Esophagus muscularis mucosa (tissue), 4 donors: ENCODE measurements around the gene IL12RB1. TPM values are rescaled to one million over a fixed set of nuclear protein-coding genes. Genes with fewer than 3 reads are reported as not detected.

Experiments used
- DNase-seq: peaks from one replicate; pipeline ENCODE4 v3.0.0-alpha.2; 2017; ENCODE audit errors: extremely low spot score
- H3K27ac ChIP-seq, 4 donors: fragments of 200-600 bp; sonication (generic); replicated peaks in 1 of 4; 1 replicate in 3 of 4; 2 replicates in 1 of 4; pipeline ENCODE4 v1.5.1; 2016 to 2019; ENCODE audit warnings: mild to moderate bottlenecking in 1 of 4
- H3K27me3 ChIP-seq, 4 donors: fragments of 200-600 bp; sonication (generic); one replicate each; pipeline versions ENCODE4 v1.5.1 to v1.6.0; 2016 to 2019
- H3K36me3 ChIP-seq, 4 donors: fragments of 200-600 bp; sonication (generic); one replicate each; pipeline ENCODE4 v1.5.1; 2016 to 2019
- H3K4me1 ChIP-seq, 4 donors: fragments of 200-600 bp; sonication (generic); one replicate each; pipeline ENCODE4 v1.5.1; 2016 to 2019
- H3K4me3 ChIP-seq, 4 donors: fragments of 200-600 bp; sonication (generic); 1 replicate in 2 of 4; 2 replicates in 2 of 4; pipeline ENCODE4 v1.5.1; 2016 to 2019; ENCODE audit warnings: mild to moderate bottlenecking in 4 of 4, moderate library complexity in 1 of 4
- H3K9me3 ChIP-seq, 4 donors: fragments of 200-600 bp; sonication (generic); 1 replicate in 3 of 4; 2 replicates in 1 of 4; pipeline ENCODE4 v1.5.1; 2016 to 2019
- EP300 ChIP-seq: sonication (generic); formaldehyde crosslinking; IDR thresholded peaks from one replicate; pipeline ENCODE4 v1.6.1; 2017; ENCODE audit warnings: antibody characterized with exemption
- POLR2A ChIP-seq: fragments of 450-650 bp; IDR thresholded peaks from one replicate; pipeline ENCODE4 v1.6.1; 2017; ENCODE audit warnings: antibody characterized with exemption, moderate library complexity, mild to moderate bottlenecking, low read depth
- POLR2AphosphoS5 ChIP-seq, 2 donors: sonication (generic); formaldehyde crosslinking; IDR thresholded peaks; one replicate each; pipeline ENCODE4 v1.6.1; 2017; ENCODE audit warnings: antibody characterized with exemption in 2 of 2
- WGBS: methylation state at CpG from one replicate; pipeline ENCODE4 v1.1.5; 2018; 5-methylcytosine and 5-hydroxymethylcytosine counted together
- intact Hi-C: fragments of 100-400 bp; cut with DNase I; formaldehyde crosslinking; loops from one replicate; pipeline ENCODE4 v1.15.1; 2023
- total RNA-seq, 4 donors: library from RNA; depleted of rRNA; stranded (reverse); fragments of >200 nt; gene quantifications; one replicate each; pipeline versions ENCODE4 v1.1.0 to v1.2.1, GENCODE V29; 2016
- TF ChIP-seq, protein P1 (sequence below), 3 experiments: fragments of 200-600 bp in 2 of 3; fragments of 450-650 bp in 1 of 3; sonication (generic) in 2 of 3; IDR thresholded peaks; one replicate each; pipeline ENCODE4 v1.5.1; 2017 to 2019; ENCODE audit warnings: antibody characterized with exemption in 3 of 3, mild to moderate bottlenecking in 2 of 3, moderate library complexity in 1 of 3

IL12RB1 gene
- total RNA-seq, 4 donors from 2014 or later = 0.42 to 2.0 (median 0.83) TPM

DNA sequence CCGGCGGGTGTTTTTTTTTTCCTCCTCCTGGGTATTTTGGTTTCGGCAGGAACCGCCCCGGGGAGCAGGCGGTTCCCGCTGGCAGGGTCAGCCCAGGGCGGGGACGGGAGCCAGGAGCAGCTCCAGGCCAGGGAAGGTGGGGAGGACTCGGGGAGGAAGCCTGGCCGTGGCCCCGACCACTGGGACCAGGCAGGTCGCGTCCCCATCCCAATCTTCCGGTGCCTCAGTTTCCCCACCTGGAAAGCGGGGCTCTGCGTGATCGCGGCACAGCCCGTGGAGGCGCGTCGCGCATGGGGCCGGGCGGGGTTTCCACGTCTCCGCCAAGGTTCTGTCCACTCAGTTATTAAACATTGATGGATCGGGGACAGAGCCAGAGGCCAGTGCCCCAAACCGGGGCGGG is 34.8 kb downstream of the IL12RB1 start:
- H3K27ac ChIP-seq = peak overlapping the region; percentile 55 to 80 (median 76)
- intact Hi-C loops = no loop called here
- H3K4me3 ChIP-seq = peak overlapping the region; percentile 23 to 48 (median 40)
- H3K9me3 ChIP-seq = no peaks in the 10 kb centered on the region
- WGBS = 0% methylated on average over 4 of the region's 31 CpGs
- no peaks in the 10 kb centered on the region for H3K36me3 ChIP-seq
- H3K4me1 ChIP-seq = peaks cover 34 to 55% (median 52%) of the 10 kb centered on the region in 4 donors
- no peaks in the 10 kb centered on the region for H3K27me3 ChIP-seq
- TF ChIP-seq POLR2A = no peak
- TF ChIP-seq POLR2AphosphoS5 (IDR thresholded peaks at IDR 0.05) = peak; percentile 7 to 20
- no peak for DNase-seq

DNA sequence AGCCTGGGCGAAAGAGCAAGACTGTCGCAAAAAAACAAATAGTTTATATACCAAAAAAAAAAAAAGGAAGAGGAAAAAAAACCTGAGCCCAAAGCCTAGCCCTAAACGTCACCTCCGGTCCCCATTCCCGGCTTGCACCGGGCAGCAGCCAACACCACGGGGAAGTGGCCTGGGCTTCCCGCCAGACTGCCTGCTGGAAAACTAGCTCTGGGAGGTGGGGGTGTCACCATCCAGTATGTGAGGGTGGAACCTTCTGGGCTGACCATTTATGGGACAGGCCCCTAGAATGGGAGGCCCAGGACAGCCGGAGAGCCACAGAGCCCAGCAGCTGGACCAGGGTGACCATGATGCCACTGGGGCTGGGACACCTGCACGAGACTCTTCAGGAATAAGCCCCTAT is 37.3 kb downstream of the IL12RB1 start:
- H3K9me3 ChIP-seq = no peaks in the 10 kb centered on the region
- H3K36me3 ChIP-seq = no peaks in the 10 kb centered on the region
- no peak overlapping the region for H3K4me3 ChIP-seq
- H3K27ac ChIP-seq = peak overlapping the region; percentile 77 to 82 (median 78)
- H3K27me3 ChIP-seq = no peaks in the 10 kb centered on the region
- 52% methylated on average over 10 of the region's 10 CpGs for WGBS
- intact Hi-C loops = no loop called here
- no peak for DNase-seq
- TF ChIP-seq POLR2AphosphoS5 (IDR thresholded peaks at IDR 0.05) (peak; percentile 64 to 95), POLR2A (no peak)
- H3K4me1 ChIP-seq = peaks cover 44 to 74% (median 66%) of the 10 kb centered on the region in 4 donors

DNA sequence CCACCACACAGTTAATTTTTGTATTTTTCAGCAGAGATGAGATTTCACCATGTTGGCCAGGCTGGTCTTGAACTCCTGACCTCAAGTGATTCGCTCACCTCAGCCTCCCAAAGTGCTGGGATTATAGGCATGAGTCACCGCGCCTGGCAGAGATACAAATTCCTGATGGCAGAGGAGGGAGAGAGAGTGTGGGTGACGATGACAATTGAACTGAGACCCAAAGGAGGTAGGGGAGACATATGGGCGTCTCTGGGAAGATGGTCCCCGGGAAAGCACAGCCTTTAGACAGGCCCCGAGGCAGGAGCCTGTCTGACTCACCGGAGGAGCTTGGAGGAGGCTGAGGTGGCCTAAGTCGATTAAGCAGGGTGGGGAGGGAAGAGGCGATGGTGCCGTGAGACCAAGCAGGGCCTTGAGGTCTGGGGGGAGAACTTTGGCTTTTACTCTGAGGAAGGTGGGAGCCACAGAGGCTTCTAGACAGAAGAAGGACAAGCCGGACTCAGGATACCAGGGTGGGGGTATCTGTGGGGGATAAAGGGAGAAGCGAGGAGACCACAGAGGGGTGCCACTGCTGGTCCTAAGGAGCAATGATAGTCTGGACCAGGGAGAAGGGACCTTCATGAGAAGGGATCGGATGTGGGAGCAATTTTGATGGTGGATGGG is 40.5 kb downstream of the IL12RB1 start:
- TF ChIP-seq EP300 = no peak
- no peak for TF ChIP-seq POLR2AphosphoS5 (IDR thresholded peaks at IDR 0.05)
- no peak for TF ChIP-seq POLR2A
- TF ChIP-seq, protein P1, sequence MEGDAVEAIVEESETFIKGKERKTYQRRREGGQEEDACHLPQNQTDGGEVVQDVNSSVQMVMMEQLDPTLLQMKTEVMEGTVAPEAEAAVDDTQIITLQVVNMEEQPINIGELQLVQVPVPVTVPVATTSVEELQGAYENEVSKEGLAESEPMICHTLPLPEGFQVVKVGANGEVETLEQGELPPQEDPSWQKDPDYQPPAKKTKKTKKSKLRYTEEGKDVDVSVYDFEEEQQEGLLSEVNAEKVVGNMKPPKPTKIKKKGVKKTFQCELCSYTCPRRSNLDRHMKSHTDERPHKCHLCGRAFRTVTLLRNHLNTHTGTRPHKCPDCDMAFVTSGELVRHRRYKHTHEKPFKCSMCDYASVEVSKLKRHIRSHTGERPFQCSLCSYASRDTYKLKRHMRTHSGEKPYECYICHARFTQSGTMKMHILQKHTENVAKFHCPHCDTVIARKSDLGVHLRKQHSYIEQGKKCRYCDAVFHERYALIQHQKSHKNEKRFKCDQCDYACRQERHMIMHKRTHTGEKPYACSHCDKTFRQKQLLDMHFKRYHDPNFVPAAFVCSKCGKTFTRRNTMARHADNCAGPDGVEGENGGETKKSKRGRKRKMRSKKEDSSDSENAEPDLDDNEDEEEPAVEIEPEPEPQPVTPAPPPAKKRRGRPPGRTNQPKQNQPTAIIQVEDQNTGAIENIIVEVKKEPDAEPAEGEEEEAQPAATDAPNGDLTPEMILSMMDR (IDR thresholded peaks at IDR 0.05) = no peak
- Histone ChIP-seq H3K4me3 (no peak overlapping the region), H3K27ac (peak overlapping the region; percentile 11 to 69 (median 56)), H3K4me1 (peaks cover 35 to 50% (median 46%) of the 10 kb centered on the region in 4 donors), H3K27me3 (no peaks in the 10 kb centered on the region), H3K9me3 (peaks cover 0 to 2% (median under 1%) of the 10 kb centered on the region in 4 donors), H3K36me3 (no peaks in the 10 kb centered on the region)
- DNase-seq = no peak
- 71% methylated on average over 11 of the region's 14 CpGs for WGBS
- intact Hi-C loops = no loop called here

DNA sequence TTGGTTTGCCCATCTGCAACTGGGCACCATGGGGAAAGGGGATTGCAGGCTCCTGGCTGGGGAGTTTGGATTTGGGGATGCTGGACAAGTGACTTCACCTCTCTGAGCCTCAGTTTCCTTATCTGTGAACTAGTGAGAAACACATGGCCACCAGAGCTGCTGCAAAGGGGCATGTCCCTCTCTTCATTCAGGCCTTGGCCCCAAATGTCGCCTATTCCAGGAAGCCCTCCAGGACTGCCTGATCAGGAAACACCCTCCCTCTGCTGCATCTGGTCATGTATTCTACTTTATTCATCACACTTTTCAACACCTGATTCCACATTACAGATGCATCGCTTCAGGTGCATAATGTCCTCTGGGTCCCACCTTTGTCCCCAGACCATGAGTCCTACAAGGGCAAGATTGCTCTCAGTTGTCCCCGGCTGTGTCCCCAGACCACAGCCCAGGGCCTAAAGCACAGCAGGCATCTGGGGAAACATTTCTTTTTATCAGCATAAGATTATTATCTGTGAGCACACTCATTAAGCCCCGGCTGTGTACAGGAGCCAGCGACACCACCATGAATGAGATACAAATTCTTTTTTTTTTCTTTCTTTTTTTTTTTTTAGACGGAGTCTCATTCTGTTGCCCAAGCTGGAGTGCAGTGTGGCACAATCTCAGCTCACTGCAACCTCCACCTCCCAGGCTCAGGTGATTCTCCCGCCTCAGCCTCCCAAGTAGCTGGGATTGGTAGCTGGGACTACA is 41.3 kb downstream of the IL12RB1 start:
- Histone ChIP-seq H3K27ac (peak overlapping the region; percentile 54 to 69 (median 66)), H3K9me3 (peaks cover 0 to 7% (median 3%) of the 10 kb centered on the region in 4 donors), H3K36me3 (no peaks in the 10 kb centered on the region), H3K4me1 (peaks cover 27 to 43% (median 39%) of the 10 kb centered on the region in 4 donors), H3K4me3 (peak overlapping the region; percentile 44 to 59 (median 48)), H3K27me3 (no peaks in the 10 kb centered on the region)
- no peak for TF ChIP-seq POLR2AphosphoS5 (IDR thresholded peaks at IDR 0.05)
- no peak for TF ChIP-seq EP300
- TF ChIP-seq POLR2A = no peak
- TF ChIP-seq, protein P1 (IDR thresholded peaks at IDR 0.05) = no peak
- WGBS = 77% methylated on average over 7 of the region's 7 CpGs
- no peak for DNase-seq
- intact Hi-C loops = no loop called here

DNA sequence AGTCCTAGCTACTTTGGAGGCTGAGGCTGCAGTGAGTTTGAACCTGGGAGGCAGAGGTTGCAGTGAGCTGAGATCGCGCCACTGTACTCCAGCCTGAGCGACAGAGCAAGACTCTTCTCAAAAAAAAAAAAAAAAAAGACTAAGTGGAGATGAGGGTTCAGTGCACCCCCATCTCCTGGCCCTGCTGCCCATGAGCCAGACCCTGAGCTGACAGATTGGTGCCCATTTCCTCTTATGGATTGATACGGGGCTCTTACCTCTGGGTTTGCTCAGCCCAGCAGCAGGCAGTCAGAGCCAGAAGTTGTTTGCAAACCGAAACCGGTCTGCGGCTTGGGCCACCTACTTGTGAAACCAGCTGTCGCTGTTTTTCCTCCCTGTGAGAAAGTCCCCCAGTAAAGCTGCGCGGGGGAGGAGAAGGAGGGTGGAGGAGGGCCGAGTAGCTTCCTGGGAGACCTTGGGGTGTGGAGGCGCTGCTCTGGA is 41.9 kb downstream of the IL12RB1 start:
- 15% methylated on average over 12 of the region's 12 CpGs for WGBS
- no peaks in the 10 kb centered on the region for H3K36me3 ChIP-seq
- H3K27me3 ChIP-seq = no peaks in the 10 kb centered on the region
- peaks cover 23 to 36% (median 32%) of the 10 kb centered on the region in 4 donors for H3K4me1 ChIP-seq
- no peak for TF ChIP-seq POLR2A
- peak; percentile 25 to 70 for TF ChIP-seq POLR2AphosphoS5 (IDR thresholded peaks at IDR 0.05)
- peaks cover 0 to 7% (median 3%) of the 10 kb centered on the region in 4 donors for H3K9me3 ChIP-seq
- peak overlapping the region; percentile 44 to 59 (median 48) for H3K4me3 ChIP-seq
- peak overlapping the region; percentile 54 to 69 (median 66) for H3K27ac ChIP-seq
- DNase-seq = no peak
- intact Hi-C loops = no loop called here

DNA sequence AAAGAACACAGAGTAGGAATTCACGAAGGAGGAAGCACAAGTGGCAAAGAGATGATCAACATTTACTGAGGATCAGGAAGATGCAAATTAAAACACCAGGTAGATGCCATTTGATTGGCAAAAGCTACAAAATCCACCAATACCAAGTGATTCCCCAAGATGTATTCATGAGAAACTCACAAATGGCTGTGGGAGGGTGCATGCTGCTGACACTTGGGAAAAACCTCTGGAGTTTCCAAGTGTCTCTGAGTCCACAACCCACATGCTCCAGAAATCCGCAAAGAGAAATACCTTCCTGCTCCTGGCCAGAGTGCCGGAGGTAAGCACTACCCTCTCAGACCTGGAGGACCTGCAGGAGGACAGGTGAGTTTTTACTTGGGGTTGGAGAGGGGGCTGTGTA is 43.1 kb downstream of the IL12RB1 start:
- intact Hi-C loops = no loop called here
- no peaks in the 10 kb centered on the region for H3K27me3 ChIP-seq
- TF ChIP-seq EP300 (no peak), POLR2AphosphoS5 (IDR thresholded peaks at IDR 0.05) (no peak), POLR2A (no peak)
- TF ChIP-seq, protein P1 (IDR thresholded peaks at IDR 0.05) = no peak
- H3K27ac ChIP-seq = no peak overlapping the region
- 87% methylated on average over 3 of the region's 3 CpGs for WGBS
- H3K36me3 ChIP-seq = no peaks in the 10 kb centered on the region
- no peak overlapping the region for H3K4me3 ChIP-seq
- peaks cover 12 to 25% (median 21%) of the 10 kb centered on the region in 4 donors for H3K4me1 ChIP-seq
- DNase-seq = no peak
- peaks cover 0 to 7% (median 3%) of the 10 kb centered on the region in 4 donors for H3K9me3 ChIP-seq
